GM18873 (cell line): ENCODE results near the gene TBC1D22A.

Experiments
- ATAC-seq: cut with Tn5 transposase; IDR thresholded peaks from one replicate; pipeline ENCODE4 v1.9.1; 2021; ENCODE audit warnings: mild to moderate bottlenecking, moderate library complexity, moderate number of reproducible peaks; ENCODE audit not compliant: unreplicated experiment, low FRiP score

TBC1D22A gene

GRCh38 chr22:47187176-47187957 lies 424.9 kb downstream of the TBC1D22A start:
- ATAC-seq, result no peak

DNA sequence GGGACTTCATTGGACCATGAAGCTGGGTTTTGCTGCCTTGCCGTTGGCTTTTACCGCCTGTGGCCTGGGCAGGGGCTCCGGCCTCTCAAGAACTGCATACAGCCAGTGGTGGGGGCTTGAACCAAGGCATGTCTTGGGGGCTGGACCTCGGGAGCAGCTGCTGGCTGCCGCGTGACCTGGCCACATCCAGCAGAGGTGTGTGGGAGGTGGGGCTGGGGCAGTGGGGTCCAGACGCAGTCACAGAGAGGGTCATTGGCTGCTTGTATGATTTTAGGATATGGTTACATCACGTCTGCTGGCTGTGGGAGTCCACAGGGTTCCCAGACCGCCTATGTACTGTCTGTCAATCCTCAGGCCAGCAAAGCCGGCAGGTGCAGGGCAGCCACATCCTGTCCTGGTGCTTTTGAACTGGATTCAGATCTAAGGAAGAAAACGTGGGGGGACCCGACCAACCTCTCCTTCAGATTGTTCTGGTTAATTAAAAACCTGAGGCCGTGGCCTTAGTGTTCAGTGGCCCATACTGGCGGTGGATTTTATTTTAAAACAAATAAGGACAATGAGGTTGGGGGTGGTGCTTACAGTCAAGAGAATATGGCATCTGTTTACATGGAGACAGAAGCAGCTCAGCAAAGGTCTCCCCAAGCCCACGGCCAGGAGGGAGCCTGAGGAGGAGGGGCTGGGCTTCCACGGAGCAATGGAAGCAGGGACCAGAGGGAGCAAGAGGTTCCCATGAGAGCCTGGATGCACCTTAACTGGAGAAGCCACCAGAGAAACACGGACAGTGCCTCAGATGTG lies 426.0 kb downstream of the TBC1D22A start:
- no peak for ATAC-seq

DNA sequence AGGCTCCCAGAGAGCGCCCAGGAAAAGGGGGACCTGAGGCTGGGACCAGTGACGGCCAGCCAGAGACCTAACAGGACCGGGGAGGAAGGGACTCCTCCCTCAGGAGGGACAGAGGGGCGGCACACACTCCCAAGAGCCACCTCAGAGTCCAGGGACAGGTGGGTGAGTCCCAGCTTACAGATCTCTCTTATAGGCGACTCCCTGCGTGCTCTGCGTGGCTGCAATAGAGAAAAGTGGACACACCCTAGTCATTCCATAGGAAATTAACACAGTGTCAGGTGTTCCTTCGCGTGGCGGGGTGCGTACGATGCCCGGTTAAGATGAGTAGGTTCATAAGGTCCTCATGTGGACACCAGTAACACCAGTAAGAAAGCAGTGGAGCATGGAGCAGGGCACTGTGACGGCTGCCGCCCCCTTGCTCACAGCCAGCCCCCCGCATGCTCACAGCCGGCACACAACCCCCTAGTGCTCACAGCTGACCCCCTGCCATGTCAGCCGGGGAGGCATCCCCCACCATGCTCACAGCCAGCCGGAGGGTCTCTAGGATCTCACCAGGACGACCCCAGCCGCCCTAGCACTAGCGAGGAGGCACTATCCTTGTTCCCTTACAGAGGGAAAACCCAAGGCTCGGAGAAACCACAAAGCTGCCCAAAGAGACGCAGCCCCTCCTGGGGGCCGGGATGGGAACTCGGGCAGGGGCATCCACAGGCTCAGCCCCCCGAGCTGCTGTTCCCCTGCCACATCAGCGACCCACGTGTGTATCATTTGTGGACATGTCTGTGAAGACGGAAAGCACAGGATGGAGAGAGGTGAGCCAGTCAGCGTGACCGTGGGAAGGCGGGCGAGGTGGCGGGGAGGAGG lies 426.8 kb downstream of the TBC1D22A start:
- no peak for ATAC-seq

DNA sequence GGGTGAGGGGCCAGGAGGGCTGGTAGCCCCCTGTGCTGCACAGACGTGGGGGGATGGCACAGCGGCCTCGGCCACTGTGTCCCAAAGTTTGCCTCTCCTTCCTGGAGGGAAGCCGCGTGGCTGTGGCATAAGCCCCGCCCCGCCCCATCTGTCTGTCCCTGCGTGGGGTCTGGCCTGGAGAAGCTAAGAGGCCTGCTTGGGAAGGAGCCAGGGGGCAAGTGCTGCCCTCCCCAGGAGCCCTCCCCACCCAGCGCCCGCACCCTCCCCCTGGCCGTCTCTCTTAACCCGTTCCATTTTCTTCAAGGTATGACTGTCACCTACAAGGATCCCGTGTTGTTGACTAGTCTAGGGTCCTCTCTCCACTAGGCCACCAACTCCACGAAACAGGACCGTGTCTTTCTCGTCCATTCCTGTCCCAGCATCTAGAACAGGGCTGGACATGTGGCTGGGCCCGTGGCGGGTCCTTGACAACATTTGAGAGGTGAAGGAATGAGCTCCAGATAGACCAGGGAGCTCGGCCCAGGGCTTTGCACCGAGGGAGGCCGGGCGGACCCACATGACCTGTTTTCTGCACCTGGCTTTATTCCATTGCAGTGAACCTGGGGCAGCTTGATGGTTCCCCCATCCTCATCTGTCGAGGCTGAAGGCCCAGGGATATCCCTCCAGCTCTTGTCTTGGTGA lies 428.0 kb downstream of the TBC1D22A start:
- ATAC-seq, result no peak

DNA sequence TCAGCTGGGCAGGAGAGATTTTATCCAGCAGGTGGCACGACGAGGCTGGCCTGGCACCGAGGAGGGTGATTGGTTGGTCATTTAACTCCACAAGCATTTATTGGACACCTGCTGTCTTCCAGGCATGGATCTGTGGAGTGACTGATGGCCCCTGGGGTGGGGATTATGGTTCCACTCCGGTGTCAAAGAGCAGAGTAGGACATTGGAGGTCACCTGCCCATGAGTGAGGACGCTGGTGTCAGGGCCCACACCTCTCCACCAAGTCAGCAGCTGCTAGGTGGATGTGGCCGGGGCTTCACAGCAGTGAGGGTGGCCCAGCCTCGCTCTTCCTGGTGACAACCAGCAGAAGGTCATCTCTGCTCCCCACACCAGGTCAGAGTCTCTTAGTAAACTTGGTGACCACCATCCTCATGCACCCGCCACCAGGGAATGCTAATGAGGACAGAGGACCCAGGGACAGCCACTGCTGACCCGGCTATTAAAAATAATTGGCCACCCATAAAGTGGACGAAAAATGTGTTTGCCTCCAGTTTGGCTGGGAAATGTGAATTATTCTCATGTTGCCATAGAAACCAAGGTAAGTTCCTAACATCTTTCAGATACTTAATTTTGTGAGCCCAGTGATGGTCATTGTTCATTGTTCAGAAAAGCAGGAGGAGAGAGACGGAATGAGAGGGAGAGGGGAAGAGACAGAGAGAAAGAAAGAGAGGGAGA lies 428.7 kb downstream of the TBC1D22A start:
- ATAC-seq, result no peak

DNA sequence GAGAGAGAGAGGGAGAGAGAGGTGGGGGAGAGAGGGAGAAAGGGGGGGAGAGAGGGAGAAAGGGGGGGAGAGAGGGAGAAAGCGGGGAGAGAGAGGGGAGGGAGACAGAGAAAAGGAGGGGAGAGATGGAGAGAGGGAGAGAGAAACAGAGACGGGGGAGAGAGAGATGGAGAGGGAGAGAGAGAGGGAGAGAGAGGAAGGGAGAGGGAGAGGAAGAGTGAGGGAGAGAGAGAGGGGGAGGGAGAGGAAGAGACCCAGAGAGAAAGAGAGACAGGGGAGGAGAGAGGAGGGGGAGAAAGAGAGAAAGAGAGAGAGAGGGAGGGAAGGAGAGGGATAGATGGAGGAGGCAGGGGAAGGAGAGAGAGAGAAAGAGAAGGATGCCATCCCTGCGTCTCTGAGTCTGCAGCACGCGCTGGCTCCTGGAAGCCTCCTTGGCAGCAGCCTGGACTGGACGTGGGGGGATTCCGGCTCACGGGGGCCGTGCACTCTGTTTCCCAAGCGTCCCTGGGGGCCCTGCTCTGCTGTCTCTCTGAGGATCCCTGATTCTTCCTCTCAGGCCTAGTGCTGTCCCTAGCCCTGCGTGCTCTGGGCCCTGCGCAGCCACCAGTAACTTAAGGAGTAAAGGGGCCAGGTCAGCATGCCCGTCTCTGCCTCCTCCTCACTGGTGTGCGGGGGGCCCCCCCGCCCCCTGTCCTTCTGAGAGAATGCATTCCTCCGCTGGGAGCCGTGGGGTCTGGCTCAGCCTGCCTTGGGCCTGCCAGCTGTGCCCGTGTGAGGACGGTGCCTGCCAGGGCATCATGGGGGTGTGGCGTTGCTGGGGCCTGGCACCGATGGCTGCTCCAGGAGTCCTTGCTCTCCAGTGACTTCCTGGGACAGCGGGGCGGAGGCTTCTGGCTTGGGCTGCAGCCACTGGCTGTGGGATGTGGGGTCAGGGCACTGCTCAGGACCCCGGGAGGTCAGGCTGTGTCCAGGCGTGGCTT lies 429.5 kb downstream of the TBC1D22A start:
- ATAC-seq, result no peak

- ATAC-seq, result no peak
Measured at GRCh38 chr22:47192651-47193437, 430.4 kb downstream of the TBC1D22A start.

GRCh38 chr22:47193606-47194329 lies 431.3 kb downstream of the TBC1D22A start:
- no peak for ATAC-seq

- no peak for ATAC-seq
Measured at GRCh38 chr22:47194476-47195155, 432.2 kb downstream of the TBC1D22A start.

DNA sequence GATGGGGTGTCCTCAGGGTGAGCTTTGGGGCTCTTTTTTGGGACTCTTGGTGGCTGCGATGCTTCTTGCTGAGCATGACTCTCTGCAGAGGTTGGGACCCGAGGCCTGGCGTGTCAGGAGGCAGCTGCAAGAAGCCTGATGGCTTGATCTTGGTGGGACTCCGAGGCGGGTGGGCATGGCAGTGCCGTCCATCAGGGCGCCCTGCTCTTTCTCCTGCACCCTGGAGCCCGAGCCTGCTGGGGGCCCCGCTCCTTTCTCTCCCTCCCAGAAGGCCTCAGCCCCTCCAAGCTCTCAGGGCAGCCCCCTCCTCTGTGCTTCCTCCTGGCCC lies 432.7 kb downstream of the TBC1D22A start:
- no peak for ATAC-seq

DNA sequence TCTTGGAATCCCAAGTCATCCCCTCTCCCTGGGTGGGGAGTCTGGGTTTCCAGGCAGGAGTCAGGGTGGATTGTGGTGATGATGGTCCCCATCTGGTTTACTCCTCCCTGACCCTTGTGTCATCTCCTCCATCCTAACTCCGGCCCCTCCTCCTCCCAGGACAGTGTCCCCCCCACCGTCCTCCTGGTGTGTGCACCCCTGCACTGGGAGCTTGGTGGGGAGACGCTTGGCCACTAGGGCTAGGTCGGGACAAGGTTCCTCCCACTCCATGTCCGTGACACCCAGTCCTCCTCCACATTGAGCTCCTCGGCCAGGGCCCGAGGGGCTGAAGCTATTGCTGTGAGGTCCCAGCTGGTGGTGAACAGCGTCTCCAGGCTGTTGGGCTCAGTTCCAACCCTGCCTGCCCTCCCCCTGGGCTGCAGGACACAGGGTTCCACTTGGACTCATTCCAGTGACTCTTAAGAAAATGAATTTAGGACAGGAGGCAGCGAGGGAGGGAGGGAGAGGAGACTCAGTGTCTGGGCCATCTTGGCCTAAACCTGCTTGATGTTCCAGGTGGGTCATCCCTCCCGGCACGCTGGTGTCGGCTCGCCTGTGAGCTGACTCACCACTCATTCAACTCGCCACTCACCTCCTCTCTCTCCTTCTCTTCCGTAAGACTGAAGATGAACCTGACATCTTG lies 433.2 kb downstream of the TBC1D22A start:
- ATAC-seq, result no peak

- no peak for ATAC-seq
Measured at GRCh38 chr22:47196166-47196849, 433.9 kb downstream of the TBC1D22A start.

DNA sequence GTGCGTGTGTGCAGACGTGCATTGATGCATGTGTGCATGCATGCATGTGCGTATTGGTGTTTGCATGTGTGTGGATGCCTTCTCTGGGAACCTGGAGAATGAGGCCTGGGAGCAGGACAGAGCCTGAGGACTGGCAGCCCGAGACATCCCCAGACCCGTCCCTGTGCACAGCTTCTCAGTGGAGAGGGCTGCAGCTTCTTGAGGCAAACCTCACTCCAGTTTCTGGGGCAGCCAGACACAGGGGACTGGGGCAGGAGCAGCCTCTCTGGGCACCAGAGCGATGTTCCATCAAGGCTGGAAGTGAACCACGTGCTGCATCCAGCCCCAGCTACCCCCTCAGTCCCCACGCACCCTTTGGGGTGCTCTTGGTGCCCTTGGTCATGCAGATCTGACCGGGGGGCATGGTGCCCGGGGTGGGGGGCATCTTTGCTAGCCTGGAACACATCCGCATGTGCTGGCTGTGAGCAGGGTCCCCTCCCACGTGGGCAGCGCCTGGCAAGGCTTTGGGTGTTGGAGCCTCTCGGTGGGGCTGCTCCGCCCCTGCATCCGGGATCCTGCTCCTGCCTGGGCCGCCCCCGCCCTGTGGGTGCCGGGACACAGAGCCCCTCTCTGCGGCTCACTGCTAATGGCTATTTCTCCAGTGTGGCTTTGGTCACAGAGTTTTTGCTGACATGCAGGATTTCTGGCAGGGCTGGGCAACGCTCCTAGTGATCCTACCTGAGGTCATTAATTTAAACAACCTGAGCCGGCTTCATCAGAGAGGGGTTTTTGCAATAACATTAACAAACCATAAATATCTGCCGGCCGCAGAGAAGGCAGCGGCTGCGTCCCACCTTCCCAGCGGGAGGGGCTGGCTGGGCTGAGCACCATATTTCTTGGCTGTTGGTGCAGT lies 434.7 kb downstream of the TBC1D22A start:
- no peak for ATAC-seq

DNA sequence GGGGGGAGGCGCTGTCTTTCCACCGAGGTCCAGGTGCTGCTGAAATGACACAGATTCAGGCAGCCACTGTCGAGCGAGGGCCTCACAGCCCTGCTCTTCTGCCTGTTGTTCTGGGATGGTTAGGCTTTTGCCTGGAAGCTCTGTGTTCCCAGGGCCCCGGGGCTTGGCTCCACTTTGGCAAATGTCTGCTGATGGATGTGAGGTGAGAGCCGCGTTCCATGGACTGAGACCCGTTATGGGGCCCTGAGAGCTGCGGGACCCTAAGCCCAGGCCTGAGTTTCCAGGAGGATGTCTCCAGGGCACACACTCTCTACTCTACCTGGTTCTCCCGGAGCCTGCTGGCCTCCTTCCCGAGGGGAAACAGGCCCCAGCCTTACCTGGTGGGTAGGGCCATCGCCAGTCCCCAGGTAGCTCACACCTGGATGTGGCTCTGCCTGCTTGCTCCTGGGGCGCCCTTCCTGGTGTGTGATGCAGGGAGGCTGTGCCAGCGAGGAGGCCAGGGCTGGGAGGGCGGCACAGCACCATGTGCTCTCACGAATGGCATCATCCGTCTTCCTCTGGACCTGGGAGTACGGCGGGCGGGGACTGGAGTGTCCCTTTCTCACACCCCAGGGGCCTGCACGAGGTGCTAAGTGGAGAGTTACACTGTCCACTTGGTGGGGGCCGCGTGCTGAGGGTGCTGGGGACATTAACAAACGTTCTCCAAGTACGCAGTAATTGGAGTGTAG lies 435.5 kb downstream of the TBC1D22A start:
- no peak for ATAC-seq
